Measurements from ENCODE around the gene ZNF335. TPM values are rescaled to one million over a fixed set of nuclear protein-coding genes. Genes with fewer than 3 reads are reported as not detected.

Gene ZNF335
- total and polyA plus RNA-seq, 2 of the 13 experiments (the other 11 are each of a cell fraction or from before 2014, with no cell fraction given): 9.7 to 13.7 TPM

DNA sequence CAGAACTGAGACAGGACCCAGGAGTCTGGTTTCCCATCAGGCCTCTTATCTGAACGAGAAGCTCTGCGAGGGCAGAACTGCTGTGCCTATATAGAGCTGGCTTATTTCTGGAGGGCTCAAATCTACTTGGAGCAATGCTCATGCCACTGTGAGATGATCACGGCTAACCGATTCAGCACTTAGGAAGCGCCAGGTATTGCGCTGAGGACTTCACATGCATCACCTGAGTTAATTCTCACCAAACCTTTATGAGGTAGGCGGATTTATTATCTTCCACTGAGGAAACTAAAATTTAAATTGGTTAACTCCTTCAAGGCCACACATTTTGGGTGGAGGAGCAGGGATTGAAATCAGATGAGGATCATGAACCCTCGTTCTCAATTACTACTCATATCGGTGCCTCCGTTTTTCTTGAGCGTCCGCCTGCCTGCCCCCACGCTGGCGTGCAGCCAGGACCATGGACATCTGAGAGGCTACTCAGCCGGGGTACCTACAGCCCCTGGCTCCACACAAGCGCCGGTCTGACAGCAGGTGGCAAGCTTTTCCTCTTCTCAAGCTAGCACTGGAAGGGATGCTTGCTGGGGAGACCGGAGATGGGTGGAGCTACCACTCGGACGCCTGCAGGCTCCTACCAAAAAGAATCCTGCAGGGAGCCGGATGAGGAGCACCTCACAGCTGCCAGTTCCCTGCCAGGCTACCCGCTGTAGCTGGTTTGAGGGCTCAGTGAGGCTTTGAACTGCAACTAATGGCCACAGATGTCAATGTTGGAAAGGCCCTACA, 38.5 kb downstream of the ZNF335 start (continued):
- TF ChIP-seq AFF4 (CRISPR knock-in tag; IDR thresholded peaks at IDR 0.05) (no peak), ZNF770 (CRISPR knock-in tag; IDR thresholded peaks at IDR 0.05) (no peak; the same call in 1 of the 2 replicates), ETS1 (CRISPR knock-in tag; IDR thresholded peaks at IDR 0.05) (no peak; the same call in 1 of the 2 replicates), ZNF619 (CRISPR knock-in tag; IDR thresholded peaks at IDR 0.05) (no peak; the same call in 1 of the 2 replicates), ZNF253 (CRISPR knock-in tag; IDR thresholded peaks at IDR 0.05; ENCODE audit: borderline replicate concordance) (no peak), PRPF4 (IDR thresholded peaks at IDR 0.05; ENCODE audit: low read depth, low read length, poor library complexity, severe bottlenecking) (peak; percentile 17), FOSL1 (CRISPR knock-in tag; IDR thresholded peaks at IDR 0.05; ENCODE audit: borderline replicate concordance) (no peak), KLF16 (CRISPR knock-in tag; IDR thresholded peaks at IDR 0.05) (peak in 1 of 2 experiments; percentile 83; a peak in 2 of 4 replicates), ZNF275 (CRISPR knock-in tag; IDR thresholded peaks at IDR 0.05; ENCODE audit: borderline replicate concordance) (peak; percentile 83), ZNF552 (CRISPR knock-in tag; IDR thresholded peaks at IDR 0.05; ENCODE audit: borderline replicate concordance) (0 out of 2 replicates have a peak, but pooled peaks have one; percentile 30), ATF7 (IDR thresholded peaks at IDR 0.05) (no peak), ATF7 (CRISPR knock-in tag; IDR thresholded peaks at IDR 0.05) (no peak; the same call in 1 of the 2 replicates), MLLT10 (CRISPR knock-in tag; IDR thresholded peaks at IDR 0.05) (no peak), CHD4 (IDR thresholded peaks at IDR 0.05; ENCODE audit: borderline replicate concordance, low read length) (no peak), ASH2L (IDR thresholded peaks at IDR 0.05; ENCODE audit: insufficient read length, low read depth, low read length) (no peak), HDAC2 (CRISPR knock-in tag; IDR thresholded peaks at IDR 0.05) (peak; percentile 80), ZNF737 (CRISPR knock-in tag; IDR thresholded peaks at IDR 0.05; ENCODE audit: borderline replicate concordance) (no peak), ZNF431 (CRISPR knock-in tag; IDR thresholded peaks at IDR 0.05; ENCODE audit: borderline replicate concordance, low read depth) (peak; percentile 91; the same call in 1 of the 2 replicates), HMG20A (CRISPR knock-in tag; IDR thresholded peaks at IDR 0.05; ENCODE audit: borderline replicate concordance) (no peak), MIXL1 (CRISPR knock-in tag; IDR thresholded peaks at IDR 0.05) (peak; percentile 12; the same call in 1 of the 2 replicates)
- TF ChIP-seq, protein P1, sequence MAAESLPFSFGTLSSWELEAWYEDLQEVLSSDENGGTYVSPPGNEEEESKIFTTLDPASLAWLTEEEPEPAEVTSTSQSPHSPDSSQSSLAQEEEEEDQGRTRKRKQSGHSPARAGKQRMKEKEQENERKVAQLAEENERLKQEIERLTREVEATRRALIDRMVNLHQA (CRISPR knock-in tag; IDR thresholded peaks at IDR 0.05): no peak; the same call in 1 of the 2 replicates

Measured in HepG2 (cell line).